WI38 (cell line): ENCODE results near the gene RITA1.

ENCODE experiments used
- H3K4me3 ChIP-seq: 2 replicates; pipeline ENCODE4 v1.5.1; 2011; ENCODE audit warnings: low read depth, mild to moderate bottlenecking, control low read depth, low read length
- TF ChIP-seq, protein P1 (sequence below): IDR thresholded peaks from 2 replicates; pipeline ENCODE4 v1.5.1; 2012; ENCODE audit warnings: low read depth, mild to moderate bottlenecking, control low read depth, low read length

Gene RITA1

GRCh38 chr12:113181975-113182374 lies 3.5 kb upstream of the RITA1 start:
- no peak overlapping the region for H3K4me3 ChIP-seq
- TF ChIP-seq, protein P1, sequence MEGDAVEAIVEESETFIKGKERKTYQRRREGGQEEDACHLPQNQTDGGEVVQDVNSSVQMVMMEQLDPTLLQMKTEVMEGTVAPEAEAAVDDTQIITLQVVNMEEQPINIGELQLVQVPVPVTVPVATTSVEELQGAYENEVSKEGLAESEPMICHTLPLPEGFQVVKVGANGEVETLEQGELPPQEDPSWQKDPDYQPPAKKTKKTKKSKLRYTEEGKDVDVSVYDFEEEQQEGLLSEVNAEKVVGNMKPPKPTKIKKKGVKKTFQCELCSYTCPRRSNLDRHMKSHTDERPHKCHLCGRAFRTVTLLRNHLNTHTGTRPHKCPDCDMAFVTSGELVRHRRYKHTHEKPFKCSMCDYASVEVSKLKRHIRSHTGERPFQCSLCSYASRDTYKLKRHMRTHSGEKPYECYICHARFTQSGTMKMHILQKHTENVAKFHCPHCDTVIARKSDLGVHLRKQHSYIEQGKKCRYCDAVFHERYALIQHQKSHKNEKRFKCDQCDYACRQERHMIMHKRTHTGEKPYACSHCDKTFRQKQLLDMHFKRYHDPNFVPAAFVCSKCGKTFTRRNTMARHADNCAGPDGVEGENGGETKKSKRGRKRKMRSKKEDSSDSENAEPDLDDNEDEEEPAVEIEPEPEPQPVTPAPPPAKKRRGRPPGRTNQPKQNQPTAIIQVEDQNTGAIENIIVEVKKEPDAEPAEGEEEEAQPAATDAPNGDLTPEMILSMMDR: no peak

DNA sequence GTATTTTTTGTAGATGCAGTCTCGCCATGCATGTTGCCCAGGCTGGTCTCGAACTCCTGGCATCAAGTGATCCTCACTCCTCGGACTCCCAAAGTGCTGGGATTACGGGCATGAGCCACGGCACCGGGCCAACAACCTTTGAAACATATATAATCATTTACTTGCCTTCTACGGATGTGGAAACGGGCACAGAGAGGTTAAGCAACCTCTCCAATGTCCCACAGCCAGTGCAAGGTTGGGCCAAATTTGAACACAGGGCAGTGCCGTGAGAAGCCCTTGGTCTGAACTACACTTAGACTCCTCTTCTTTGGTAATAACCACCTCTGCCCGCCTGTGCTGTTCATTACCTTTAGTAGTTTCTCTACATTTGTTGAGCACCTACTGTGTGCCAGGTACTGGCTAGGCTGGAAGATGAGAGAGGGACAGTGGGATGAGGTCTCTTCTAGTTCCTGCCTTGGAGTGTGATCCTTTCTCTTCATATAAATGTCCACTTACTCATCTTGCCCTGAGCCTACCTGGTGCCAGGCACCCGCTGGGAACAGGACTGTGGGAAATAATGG lies 2.4 kb upstream of the RITA1 start:
- no peak overlapping the region for H3K4me3 ChIP-seq
- TF ChIP-seq, protein P1: no peak

- peak overlapping the region; percentile 87 for H3K4me3 ChIP-seq
- TF ChIP-seq, protein P1: no peak
These were observed 1.2 kb upstream of the RITA1 start for GRCh38 chr12:113184098-113184899.

GRCh38 chr12:113184900-113185179 lies 681 bp upstream of the RITA1 start:
- peak overlapping the region; percentile 87 for H3K4me3 ChIP-seq
- TF ChIP-seq, protein P1: no peak

DNA sequence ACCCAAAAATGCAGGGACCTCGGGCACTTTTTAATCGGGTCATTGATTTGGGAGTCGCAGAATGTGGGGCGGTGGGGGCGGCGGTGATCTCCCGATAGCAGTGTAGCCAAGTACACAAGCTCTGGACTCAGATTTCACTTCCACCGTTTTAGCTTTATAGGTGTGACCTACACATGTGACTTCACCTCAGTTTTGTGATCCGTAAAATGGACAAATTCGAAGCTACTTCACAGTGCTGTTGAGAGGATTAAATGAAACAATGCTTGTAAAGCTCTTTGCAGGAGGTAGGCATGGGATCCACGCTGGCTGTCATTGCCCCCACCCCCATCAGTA lies 478 bp downstream of the RITA1 start:
- TF ChIP-seq, protein P1: no peak
- H3K4me3 ChIP-seq: peak overlapping the region; percentile 87

DNA sequence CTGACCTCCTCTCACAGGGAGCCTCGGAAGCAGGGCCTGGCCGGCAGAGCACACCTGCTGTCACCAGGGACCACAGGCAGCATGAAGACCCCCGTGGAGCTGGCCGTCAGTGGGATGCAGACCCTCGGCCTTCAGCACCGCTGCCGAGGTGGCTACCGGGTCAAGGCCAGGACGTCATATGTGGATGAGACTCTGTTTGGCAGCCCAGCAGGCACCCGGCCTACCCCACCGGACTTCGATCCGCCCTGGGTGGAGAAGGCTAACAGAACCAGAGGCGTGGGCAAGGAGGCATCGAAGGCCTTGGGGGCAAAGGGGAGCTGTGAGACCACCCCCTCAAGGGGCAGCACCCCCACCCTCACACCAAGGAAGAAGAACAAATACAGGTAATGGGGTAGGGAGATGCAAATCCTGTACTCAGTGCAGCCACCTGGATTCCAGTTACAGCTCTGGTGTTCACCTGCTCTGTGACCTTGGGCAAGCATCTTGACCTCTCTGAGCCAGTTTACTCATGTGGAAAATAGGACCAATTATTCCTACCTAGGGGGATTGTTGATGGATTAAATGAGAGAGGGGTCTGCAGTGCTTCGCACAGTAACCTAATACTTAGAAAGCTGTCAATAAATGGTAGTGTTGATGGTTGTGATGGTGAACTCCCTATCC lies 1.3 kb downstream of the RITA1 start:
- TF ChIP-seq, protein P1: no peak
- no peak overlapping the region; the same call in 1 of the 2 replicates for H3K4me3 ChIP-seq

- TF ChIP-seq, protein P1: no peak
- no peak overlapping the region for H3K4me3 ChIP-seq
These were observed 3.8 kb downstream of the RITA1 start for GRCh38 chr12:113189361-113189760.
